Fibroblast of lung (primary cell): ENCODE measurements around the gene POLR3H. TPM values are rescaled to one million over a fixed set of nuclear protein-coding genes. Genes with fewer than 3 reads are reported as not detected.

ENCODE experiments used
- DNase-seq, 2 donors: peaks; one replicate each; pipeline versions ENCODE4 v3.0.0 to v3.0.0-alpha.2; 2010; ENCODE audit warnings: low read depth in 2 of 2
- H2AFZ ChIP-seq: 2 replicates; pipeline ENCODE4 v1.5.1; 2012; ENCODE audit warnings: low read length, control low read depth, inconsistent platforms
- H3K27ac ChIP-seq: 2 replicates; pipeline ENCODE4 v1.5.1; 2011; ENCODE audit warnings: low read length, control low read depth; ENCODE audit not compliant: insufficient read depth
- H3K27me3 ChIP-seq: 2 replicates; pipeline ENCODE4 v1.5.1; 2011; ENCODE audit warnings: mild to moderate bottlenecking, low read length; ENCODE audit not compliant: control insufficient read depth, insufficient read depth
- H3K36me3 ChIP-seq: 2 replicates; pipeline ENCODE4 v1.5.1; 2011; ENCODE audit warnings: low read length; ENCODE audit not compliant: control insufficient read depth, insufficient read depth
- H3K4me1 ChIP-seq: 2 replicates; pipeline ENCODE4 v1.5.1; 2011; ENCODE audit warnings: low read length; ENCODE audit not compliant: control insufficient read depth, insufficient read depth; ENCODE audit errors: extremely low read depth
- H3K4me2 ChIP-seq: 2 replicates; pipeline ENCODE4 v1.5.1; 2011; ENCODE audit warnings: low read length, control low read depth; ENCODE audit not compliant: insufficient read depth; ENCODE audit errors: extremely low read depth
- H3K4me3 ChIP-seq, 4 experiments: fragments of 200-600 bp in 1 of 4; sonication (generic) in 1 of 4; replicated peaks in 1 of 4; 2 replicates each; pipeline ENCODE4 v1.5.1; 2011 to 2016; ENCODE audit warnings: low read length in 4 of 4, low read depth in 3 of 4, mild to moderate bottlenecking in 3 of 4, control low read depth in 2 of 4, inconsistent platforms in 1 of 4, mixed read lengths in 1 of 4; ENCODE audit not compliant: insufficient read depth in 1 of 4; ENCODE audit errors: control extremely low read depth in 1 of 4
- H3K79me2 ChIP-seq: 2 replicates; pipeline ENCODE4 v1.5.1; 2012; ENCODE audit warnings: mild to moderate bottlenecking, low read length, inconsistent platforms; ENCODE audit not compliant: control insufficient read depth, insufficient read depth
- H3K9ac ChIP-seq: 2 replicates; pipeline ENCODE4 v1.5.1; 2011; ENCODE audit warnings: mild to moderate bottlenecking, low read length, control low read depth; ENCODE audit not compliant: insufficient read depth
- H3K9me3 ChIP-seq: 2 replicates; pipeline ENCODE4 v1.5.1; 2012; ENCODE audit warnings: low read depth, low read length; ENCODE audit not compliant: control insufficient read depth, insufficient read depth
- H4K20me1 ChIP-seq: 2 replicates; pipeline ENCODE4 v1.5.1; 2011; ENCODE audit warnings: low read length; ENCODE audit not compliant: control insufficient read depth, insufficient read depth; ENCODE audit errors: extremely low read depth
- CTCF ChIP-seq, 2 donors: IDR thresholded peaks in 1 of 2; conservative IDR thresholded peaks in 1 of 2; 1 replicate in 1 of 2; 2 replicates in 1 of 2; pipeline ENCODE4 v1.5.1; 2011 to 2012; ENCODE audit warnings: low read length in 2 of 2, control low read depth in 1 of 2, inconsistent platforms in 1 of 2, low read depth in 1 of 2, mild to moderate bottlenecking in 1 of 2
- EZH2 ChIP-seq: IDR thresholded peaks from 2 replicates; pipeline ENCODE4 v1.5.1; 2012; ENCODE audit warnings: low read length, control low read depth, mild to moderate bottlenecking; ENCODE audit errors: missing control alignments
- polyA plus RNA-seq, 2 donors: library from polyadenylated mRNA; depleted of rRNA in 1 of 2; stranded (reverse) in 1 of 2; unstranded in 1 of 2; fragments of >200 nt; gene quantifications; 2 replicates each; pipeline ENCODE4 v1.2.1, GENCODE V29; 2011 to 2012; ENCODE audit warnings: missing spikeins in 1 of 2
- total RNA-seq: library from RNA; depleted of rRNA; stranded (reverse); fragments of >200 nt; gene quantifications from 2 replicates; pipeline ENCODE4 v1.2.1, GENCODE V29; 2014

POLR3H gene
- total and polyA plus RNA-seq, 2 donors (not counting 1 experiment from before 2014, with no cell fraction given) = 19.7 to 42.6 TPM

- no peaks in the 10 kb centered on the region for H4K20me1 ChIP-seq
- no peaks in the 10 kb centered on the region for H3K36me3 ChIP-seq
- peaks cover 15% of the 10 kb centered on the region for H3K4me1 ChIP-seq
- TF ChIP-seq EZH2 = no peak
- TF ChIP-seq CTCF (conservative IDR thresholded peaks at IDR 0.05 in 1 of 2, IDR thresholded peaks at IDR 0.05 in 1 of 2; ENCODE audit: low read depth in 1 of 2, low read length in 2 of 2) = no peak
- DNase-seq = peak; percentile 84 to 87
- no peaks in the 10 kb centered on the region for H3K27me3 ChIP-seq
- H3K9ac ChIP-seq = no peak overlapping the region
- H3K79me2 ChIP-seq = no peaks in the 10 kb centered on the region
- peak overlapping the region; percentile 60 for H3K4me2 ChIP-seq
- H3K4me3 ChIP-seq = peak overlapping the region in 2 of 4 experiments; percentile 62 to 78
- H2AFZ ChIP-seq = no peak overlapping the region
- no peaks in the 10 kb centered on the region for H3K9me3 ChIP-seq
- peak overlapping the region; percentile 24 for H3K27ac ChIP-seq
Observed at GRCh38 chr22:41563051-41563711, 18.9 kb upstream of the POLR3H start.

- no peak overlapping the region for H2AFZ ChIP-seq
- peak overlapping the region; percentile 49 for H3K4me2 ChIP-seq
- H3K9me3 ChIP-seq = no peaks in the 10 kb centered on the region
- peak overlapping the region; percentile 24 for H3K27ac ChIP-seq
- H3K79me2 ChIP-seq = no peaks in the 10 kb centered on the region
- peak overlapping the region in 2 of 4 experiments; percentile 62 to 78 for H3K4me3 ChIP-seq
- TF ChIP-seq CTCF (conservative IDR thresholded peaks at IDR 0.05 in 1 of 2, IDR thresholded peaks at IDR 0.05 in 1 of 2; ENCODE audit: low read depth in 1 of 2, low read length in 2 of 2) = no peak
- no peak for TF ChIP-seq EZH2
- no peaks in the 10 kb centered on the region for H3K36me3 ChIP-seq
- H4K20me1 ChIP-seq = no peaks in the 10 kb centered on the region
- DNase-seq = no peak
- no peak overlapping the region for H3K9ac ChIP-seq
- H3K27me3 ChIP-seq = no peaks in the 10 kb centered on the region
- H3K4me1 ChIP-seq = peaks cover 21% of the 10 kb centered on the region
Observed at GRCh38 chr22:41562461-41562860, 18.2 kb upstream of the POLR3H start.

- no peaks in the 10 kb centered on the region for H3K9me3 ChIP-seq
- peak overlapping the region; percentile 49 for H3K4me2 ChIP-seq
- H3K4me3 ChIP-seq = peak overlapping the region; percentile 2 to 78 (median 58)
- no peaks in the 10 kb centered on the region for H3K79me2 ChIP-seq
- DNase-seq = no peak
- no peaks in the 10 kb centered on the region for H3K27me3 ChIP-seq
- H3K36me3 ChIP-seq = no peaks in the 10 kb centered on the region
- H3K9ac ChIP-seq = no peak overlapping the region
- no peak overlapping the region for H2AFZ ChIP-seq
- no peak for TF ChIP-seq CTCF (conservative IDR thresholded peaks at IDR 0.05 in 1 of 2, IDR thresholded peaks at IDR 0.05 in 1 of 2; ENCODE audit: low read depth in 1 of 2, low read length in 2 of 2)
- no peak for TF ChIP-seq EZH2
- peaks cover 24% of the 10 kb centered on the region for H3K4me1 ChIP-seq
- H3K27ac ChIP-seq = no peak overlapping the region
- no peaks in the 10 kb centered on the region for H4K20me1 ChIP-seq
Observed at GRCh38 chr22:41561788-41562187, 17.5 kb upstream of the POLR3H start.
